ENCODE data around the gene WFIKKN1. TPM values are rescaled to one million over a fixed set of nuclear protein-coding genes. Genes with fewer than 3 reads are reported as not detected.

The WFIKKN1 gene
- total and polyA plus RNA-seq, 11 donors, result 0.15 to 1.1 (median 0.29) TPM

- DNase-seq, result no peak
- peaks cover 0 to 7% (median 0%) of the 10 kb centered on the region in 9 donors for H3K36me3 ChIP-seq
- intact Hi-C loops (cut with DNase I), result loop anchor here in 4 of 10 donors (5.0 to 10.0 kb wide), 4 partner anchors 80 to 268 kb away; partner anchors contain the start of genes NME4 (in 2 of the 4) and RAB11FIP3 (in 1 of the 4)
- H3K9me3 ChIP-seq, result no peaks in the 10 kb centered on the region
- TF ChIP-seq POLR2A (IDR thresholded peaks at IDR 0.05), result no peak
- no peak for TF ChIP-seq CTCF (IDR thresholded peaks at IDR 0.05)
- 94 to 98% (median 96%) methylated on average over 17 to 21 of the region's 21 CpGs for WGBS, 4 donors
- H3K4me3 ChIP-seq, result no peak overlapping the region
- no peak overlapping the region for H3K27ac ChIP-seq
- H3K27me3 ChIP-seq, result no peaks in the 10 kb centered on the region
- ATAC-seq, result no peak
- H3K4me1 ChIP-seq, result peaks cover 3 to 24% (median 15%) of the 10 kb centered on the region in 12 donors
These were observed 31.8 kb downstream of the WFIKKN1 start for GRCh38 chr16:662597-662996.

- ATAC-seq (no peak), DNase-seq (no peak)
- peaks cover 0 to 26% (median 24%) of the 10 kb centered on the region in 9 donors for H3K36me3 ChIP-seq
- H3K27ac ChIP-seq, result no peak overlapping the region
- no peak for TF ChIP-seq POLR2A (IDR thresholded peaks at IDR 0.05)
- no peak for TF ChIP-seq CTCF (IDR thresholded peaks at IDR 0.05)
- peaks cover 6 to 22% (median 18%) of the 10 kb centered on the region in 12 donors for H3K4me1 ChIP-seq
- H3K4me3 ChIP-seq, result no peak overlapping the region
- intact Hi-C loops (cut with DNase I), result loop anchor here in 2 of 10 donors (10.0 kb wide), 2 partner anchors 242 to 272 kb away; partner anchors contain the start of genes NME4 (in 2 of the 2) and RAB11FIP3 (in 1 of the 2)
- H3K9me3 ChIP-seq, result no peaks in the 10 kb centered on the region
- WGBS, 4 donors, result 87 to 93% (median 90%) methylated on average over 3 to 13 of the region's 13 CpGs
- H3K27me3 ChIP-seq, result no peaks in the 10 kb centered on the region
These were observed 35.8 kb downstream of the WFIKKN1 start for GRCh38 chr16:666572-666971.

- Histone ChIP-seq H3K4me1 (peaks cover 6 to 22% (median 17%) of the 10 kb centered on the region in 12 donors), H3K36me3 (peaks cover 0 to 33% (median 31%) of the 10 kb centered on the region in 9 donors), H3K9me3 (no peaks in the 10 kb centered on the region), H3K27me3 (no peaks in the 10 kb centered on the region), H3K4me3 (peak overlapping the region in 10 of 12 donors; percentile 67 to 100 (median 94)), H3K27ac (peak overlapping the region in 11 of 12 donors; percentile 66 to 99 (median 94))
- 78 to 88% (median 86%) methylated on average over 14 to 22 of the region's 22 CpGs for WGBS, 4 donors
- DNase-seq (no peak), ATAC-seq (no peak)
- TF ChIP-seq POLR2A (IDR thresholded peaks at IDR 0.05), result no peak
- TF ChIP-seq CTCF (IDR thresholded peaks at IDR 0.05), result no peak
- intact Hi-C loops (cut with DNase I), result loop anchor here in 2 of 10 donors (10.0 kb wide), 2 partner anchors 242 to 272 kb away; partner anchors contain the start of genes NME4 (in 2 of the 2) and RAB11FIP3 (in 1 of the 2)
These were observed 36.5 kb downstream of the WFIKKN1 start for GRCh38 chr16:667113-667779.
